Sigmoid colon (tissue), 4 donors: ENCODE results near the gene BACH1.

Experiments
- CTCF ChIP-seq, 4 experiments: fragments of 450-650 bp in 3 of 4; fragments of 200-600 bp in 1 of 4; IDR thresholded peaks; one replicate each; pipeline ENCODE4 v1.5.1; 2016 to 2019; ENCODE audit warnings: antibody characterized with exemption in 4 of 4, mild to moderate bottlenecking in 3 of 4, moderate library complexity in 2 of 4
- POLR2A ChIP-seq, 2 donors: fragments of 450-650 bp; IDR thresholded peaks; one replicate each; pipeline ENCODE4 v1.6.1; 2016; ENCODE audit warnings: antibody characterized with exemption in 2 of 2, mild to moderate bottlenecking in 2 of 2, moderate library complexity in 2 of 2
- POLR2AphosphoS5 ChIP-seq, 4 donors: sonication (generic); formaldehyde crosslinking; IDR thresholded peaks; one replicate each; pipeline ENCODE4 v1.6.1; 2017; ENCODE audit warnings: antibody characterized with exemption in 4 of 4

DNA sequence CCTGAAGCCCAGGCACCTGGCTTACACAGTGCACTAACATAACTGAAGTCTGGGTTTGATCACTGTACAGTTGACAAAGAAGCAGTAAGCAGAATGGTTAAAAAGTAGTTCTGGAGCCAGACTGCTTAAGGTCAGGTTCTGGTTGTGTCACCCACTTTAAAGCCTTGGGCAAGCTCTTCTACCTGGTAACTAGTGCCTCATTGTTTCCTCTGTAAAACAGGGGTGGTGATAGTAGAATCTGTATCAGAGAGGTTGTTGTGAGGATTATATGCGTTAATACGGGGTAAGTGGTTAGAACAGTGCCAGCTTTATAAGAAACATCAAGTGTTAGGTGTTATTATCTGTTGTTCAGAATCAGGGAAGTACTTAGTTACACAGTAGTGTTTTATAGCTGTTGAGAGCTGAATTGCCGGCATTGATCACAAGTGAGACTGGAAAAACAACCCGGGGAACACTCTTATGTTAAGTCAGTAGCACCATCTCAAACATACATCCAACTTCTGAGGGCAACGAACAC lies 3.7 kb downstream of the BACH1 start:
- TF ChIP-seq CTCF (IDR thresholded peaks at IDR 0.05) (no peak), POLR2AphosphoS5 (IDR thresholded peaks at IDR 0.05) (peak; percentile 53 to 87 (median 70)), POLR2A (IDR thresholded peaks at IDR 0.05) (no peak)
